Left forelimb (tissue), 1 donor: ENCODE data around the gene ATIC.

ENCODE experiments used
- DNase-seq: peaks from one replicate; pipeline ENCODE4 v3.0.0-alpha.2; 2018; ENCODE audit warnings: low spot score

ATIC gene

DNA sequence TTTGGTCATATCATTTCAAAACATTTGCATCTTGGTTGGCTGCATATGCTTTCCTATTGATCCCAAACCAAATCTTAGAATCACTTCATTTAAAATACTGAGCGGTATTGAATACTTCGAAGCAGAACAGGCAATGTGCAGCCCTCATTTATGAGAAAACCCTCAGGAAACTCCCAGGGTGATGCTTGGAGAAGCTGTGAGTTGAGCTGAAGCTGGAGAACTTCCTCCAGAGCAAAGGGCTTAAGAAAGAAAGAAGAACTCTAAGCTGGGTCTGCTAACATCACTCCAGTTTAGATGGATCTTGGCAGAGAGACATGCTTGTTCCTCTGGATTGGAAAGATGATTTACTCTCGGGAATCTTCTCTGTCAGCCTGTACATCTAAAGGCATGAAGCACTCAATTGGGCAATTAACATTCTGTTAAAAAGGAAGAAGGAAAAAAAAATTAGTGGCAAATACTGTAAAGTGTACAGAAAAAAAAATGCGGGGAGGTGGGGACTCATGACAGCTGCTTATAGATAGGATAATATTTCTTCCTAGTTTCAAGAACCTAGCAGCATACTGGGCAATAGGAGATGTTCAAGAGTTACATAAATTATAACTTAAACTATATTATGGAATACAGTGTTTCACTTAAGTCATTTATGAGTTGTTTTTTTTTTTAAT is 49.5 kb downstream of the ATIC start:
- no peak for DNase-seq

DNA sequence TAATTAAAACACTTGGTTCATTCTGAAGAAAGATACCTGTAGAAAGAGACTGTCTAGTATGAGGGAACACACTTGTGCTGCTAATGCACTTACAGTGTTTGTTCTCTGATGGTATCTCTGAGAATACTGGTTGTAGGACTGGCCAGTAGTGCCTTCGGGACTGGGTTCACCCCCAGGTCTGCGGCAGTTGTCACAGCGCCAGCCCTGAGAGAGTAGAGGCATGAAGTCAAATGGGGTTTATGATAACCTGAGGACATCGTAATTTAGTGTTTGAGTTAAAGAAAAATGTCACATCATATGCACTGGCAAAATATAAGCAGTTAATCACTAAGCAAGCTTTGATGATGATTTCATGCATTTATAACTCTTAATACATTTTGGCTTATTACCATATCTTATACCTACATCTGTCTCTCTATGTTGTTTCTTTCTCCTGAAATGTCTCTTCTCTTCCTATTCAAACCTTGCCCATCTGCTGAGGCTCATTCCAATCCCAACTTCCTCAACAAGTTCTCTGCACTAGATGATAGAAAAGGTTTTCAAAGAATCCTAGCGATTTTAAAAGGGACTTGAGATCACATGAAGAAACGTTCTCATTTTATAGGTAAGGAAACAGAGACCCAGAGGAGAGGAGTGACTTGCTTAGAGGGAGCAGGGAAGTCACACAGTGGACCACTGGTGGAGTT is 50.2 kb downstream of the ATIC start:
- no peak for DNase-seq

DNA sequence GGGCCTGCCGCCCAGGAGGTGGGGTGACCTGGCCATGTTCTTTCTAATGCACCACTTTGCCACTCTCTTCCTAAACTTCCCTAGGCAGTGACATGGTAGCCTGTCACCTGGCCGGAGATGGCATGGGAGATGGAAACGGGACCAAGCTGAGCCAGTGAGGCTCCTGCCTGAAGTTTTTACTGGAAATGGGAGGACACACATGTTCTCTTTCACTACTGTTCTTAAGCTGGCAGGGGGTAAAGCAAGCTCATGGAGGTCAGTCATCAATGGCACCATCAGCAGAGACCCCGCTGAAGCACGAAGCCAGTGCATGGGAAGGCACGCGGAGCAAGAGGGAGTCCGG is 50.7 kb downstream of the ATIC start:
- DNase-seq: no peak

DNA sequence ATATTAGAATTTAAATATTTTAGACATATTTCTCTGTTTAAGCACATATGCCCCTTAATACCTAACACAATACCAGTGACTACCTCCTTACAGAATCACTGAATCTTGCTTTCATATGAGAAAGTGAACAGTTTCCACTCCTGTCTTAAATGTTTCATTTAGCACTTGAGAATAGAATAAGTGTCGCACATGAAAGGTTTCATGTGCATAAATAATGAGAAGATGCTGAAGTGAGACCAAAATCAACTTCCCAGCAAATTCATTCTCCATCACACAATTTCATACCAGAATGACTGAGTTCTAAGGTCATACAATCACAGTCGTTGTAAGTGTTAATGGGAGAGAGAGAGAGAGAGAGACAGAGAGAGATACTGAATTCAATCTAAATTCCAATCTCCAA is 51.2 kb downstream of the ATIC start:
- no peak for DNase-seq

DNA sequence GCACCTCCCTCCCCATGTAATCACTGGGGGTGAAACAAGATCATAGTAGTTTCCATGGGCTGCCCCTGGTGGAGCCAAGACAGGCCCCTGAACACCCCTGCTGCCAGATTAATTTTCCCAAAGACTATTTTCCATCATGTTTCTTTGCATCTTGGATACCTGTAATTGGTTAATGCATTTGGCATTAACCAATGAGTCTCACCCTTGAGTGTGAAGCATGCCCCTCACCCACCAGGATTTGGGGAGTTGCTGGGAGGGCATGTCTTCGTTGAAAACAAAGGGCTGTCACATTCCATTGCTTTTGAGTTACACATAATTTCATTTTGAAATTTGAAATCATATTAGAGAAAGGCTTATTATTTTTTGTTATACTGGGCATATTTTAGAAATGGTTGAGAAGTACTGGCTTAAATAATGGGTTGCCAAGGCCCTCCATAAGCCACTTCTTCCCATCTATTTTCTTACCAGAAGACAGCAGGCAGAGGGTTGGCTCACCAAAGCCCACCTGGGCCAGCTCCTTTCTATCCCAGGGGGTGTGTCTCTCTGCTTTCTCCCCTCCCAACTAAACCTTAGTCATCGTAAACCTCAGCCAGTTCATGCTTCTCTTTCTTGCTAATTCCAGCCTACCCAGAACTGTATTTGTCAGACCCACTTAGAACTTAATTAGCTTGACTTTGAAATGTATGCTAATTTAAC is 51.8 kb downstream of the ATIC start:
- DNase-seq: no peak

DNA sequence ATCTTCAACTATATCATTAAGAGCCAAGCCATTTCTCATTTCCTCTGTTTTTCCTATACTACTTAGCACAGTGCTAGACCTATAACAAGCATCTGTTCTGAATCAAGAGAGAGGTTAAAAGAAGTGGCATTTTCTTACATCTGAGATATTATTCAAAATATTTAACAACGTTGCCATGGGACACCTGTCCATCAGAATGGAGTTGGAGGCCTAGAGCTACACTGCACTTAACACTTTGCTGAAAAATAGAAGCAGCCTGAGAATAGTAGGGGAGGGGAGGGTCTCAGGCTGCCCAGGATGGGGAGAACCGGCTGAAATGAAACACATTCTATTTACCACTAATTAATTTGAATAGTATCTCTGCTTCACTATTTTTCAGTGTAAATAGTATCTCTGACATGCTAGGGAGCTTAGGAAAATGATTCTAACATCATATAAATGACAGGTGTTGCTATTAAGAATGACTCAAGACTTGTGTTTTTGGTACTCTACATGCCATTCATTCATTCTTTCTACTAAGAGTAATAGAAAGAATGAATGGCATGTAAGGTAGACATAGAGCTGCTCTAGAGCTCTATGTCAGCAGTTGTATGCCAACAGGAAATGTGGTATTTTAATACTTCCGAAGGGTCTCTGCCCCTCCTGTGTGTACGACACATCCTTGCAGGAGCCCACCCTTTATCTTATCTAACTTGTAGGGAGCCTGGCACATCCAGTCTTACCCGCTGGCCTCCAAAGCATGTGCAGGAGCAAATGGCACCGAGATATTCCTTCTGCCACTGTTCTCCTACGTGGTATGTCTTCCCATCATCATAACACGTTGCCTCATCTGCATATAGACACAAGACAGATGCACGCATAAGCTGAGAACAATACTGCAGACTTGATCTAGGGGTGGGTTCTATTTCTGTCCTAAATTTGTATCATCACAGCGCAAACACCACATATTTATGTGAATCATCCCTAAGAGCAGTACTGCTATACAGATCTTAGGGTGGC is 52.6 kb downstream of the ATIC start:
- DNase-seq: no peak

DNA sequence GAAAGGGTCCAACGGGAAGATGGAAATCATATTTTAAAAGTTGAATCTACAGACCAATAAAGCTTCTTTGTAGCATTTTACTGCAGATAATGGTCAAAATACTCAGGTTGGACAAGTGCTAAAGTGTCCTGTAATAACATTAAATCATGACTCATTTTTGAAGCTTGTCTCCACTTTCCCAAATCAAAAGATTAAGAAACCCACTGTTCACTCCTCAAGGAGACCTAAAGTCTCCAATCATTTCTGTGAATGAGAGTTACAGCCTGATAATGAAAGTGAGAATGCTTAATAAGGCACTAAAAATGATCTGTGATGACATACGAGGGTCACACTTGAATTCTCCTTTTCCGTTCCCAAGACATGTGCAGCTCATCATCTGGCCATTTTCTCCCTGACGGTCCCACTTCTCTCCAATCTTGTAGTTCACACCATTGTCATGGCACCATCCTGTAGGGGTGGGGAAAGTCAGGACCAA is 53.4 kb downstream of the ATIC start:
- DNase-seq: no peak

DNA sequence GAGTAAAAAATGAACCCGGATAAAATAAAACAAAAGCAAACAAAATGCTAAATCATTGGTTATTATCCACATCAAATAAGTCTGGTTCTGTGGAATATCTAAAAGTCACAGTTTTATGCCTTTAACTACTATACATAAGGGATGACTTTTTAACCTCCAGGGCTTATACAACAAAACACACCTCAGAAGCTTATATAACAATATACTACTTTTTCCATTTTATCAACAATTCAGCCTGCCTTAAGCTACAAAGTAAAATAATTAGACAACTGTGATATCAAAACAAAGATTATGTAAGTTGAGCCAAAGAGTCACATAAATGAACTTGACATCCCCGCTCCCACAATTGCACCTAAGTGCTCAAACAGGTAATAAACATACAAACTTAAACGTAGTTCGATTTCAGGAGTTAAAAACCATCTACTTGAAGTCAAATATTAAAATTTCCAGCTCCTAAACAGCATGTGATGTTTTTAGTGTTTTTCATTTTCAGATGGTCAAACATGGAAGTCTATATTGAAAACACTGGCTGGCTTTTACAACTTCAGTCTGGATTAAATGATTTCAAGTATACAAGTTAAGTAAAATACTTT is 54.7 kb downstream of the ATIC start:
- no peak for DNase-seq

DNA sequence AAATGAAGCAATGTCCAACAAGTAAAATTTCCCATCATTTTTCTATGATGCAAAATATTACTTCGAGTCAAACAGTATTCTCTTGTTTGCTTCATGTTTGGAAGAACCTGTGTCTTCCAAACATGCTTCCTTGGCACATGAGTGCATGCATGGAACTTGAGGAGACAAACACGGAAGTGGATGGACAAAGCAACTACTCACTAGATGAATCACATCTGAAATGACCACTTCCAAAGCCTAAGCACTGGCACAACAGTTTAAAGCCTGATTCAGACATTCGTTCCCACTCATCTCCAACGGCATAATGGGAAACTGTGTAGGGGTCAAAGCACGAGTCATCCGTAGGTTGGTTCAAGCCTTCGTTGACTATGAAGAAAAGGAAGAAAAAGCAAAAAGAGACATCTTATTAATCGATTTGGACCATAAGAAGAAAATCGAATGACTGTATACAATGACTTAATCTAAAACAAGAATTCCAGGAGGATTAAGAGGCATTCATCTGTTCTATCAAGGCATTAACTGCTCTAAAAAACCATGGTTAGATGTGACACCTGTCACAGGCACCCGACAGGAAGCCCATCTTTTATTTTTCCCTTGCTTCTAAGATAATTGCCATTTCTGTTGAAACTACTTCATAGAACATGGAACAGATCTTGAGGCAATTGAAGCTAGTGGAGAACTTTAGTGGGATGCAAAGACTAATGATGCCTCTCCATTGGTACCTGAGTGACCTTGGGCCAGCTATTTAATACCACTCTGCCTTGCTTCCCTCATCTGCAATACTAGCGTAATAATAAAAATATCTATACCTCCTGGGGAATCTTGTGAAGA is 56.0 kb downstream of the ATIC start:
- no peak for DNase-seq

DNA sequence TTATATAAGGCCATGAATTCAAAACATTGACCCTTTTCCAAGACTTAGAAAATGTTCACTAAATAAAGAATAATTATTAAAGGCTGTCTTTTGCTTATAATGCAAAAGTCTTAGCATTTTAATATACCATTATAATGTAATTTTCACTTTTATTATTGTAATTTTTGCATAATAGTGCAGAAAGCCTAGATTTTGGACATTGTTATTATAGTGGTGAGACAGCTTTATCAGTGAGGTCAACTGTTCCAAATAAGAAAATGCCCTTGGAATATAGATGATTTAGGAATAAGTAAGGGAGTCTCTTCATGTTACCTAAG is 56.6 kb downstream of the ATIC start:
- DNase-seq: no peak

DNA sequence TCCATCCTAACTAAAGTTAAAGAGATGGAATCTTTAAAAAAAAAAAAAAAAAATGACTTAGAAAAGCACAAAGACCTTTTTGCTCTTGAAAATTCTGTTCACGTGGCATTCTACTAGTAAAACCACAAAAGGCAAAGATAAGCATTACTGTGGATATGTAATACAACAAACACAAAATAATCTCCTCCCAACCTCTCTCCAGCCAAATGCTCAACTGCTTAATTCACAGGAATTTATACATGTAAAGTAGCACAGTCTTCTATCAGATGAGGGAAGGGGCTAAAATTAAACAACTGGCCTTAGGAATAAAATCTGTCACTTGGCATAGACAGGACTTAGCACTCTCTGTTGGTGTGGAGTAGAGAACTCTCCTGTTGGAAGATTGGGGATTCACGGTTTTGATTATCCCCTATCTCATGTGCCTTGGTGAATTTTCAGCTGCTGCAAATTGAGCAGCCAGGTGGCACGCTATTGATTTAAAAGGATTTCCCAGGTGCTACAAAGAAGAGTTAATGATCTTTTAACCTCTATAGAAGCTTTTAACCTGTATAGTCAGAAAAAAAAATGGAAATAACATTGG is 57.4 kb downstream of the ATIC start:
- no peak for DNase-seq

DNA sequence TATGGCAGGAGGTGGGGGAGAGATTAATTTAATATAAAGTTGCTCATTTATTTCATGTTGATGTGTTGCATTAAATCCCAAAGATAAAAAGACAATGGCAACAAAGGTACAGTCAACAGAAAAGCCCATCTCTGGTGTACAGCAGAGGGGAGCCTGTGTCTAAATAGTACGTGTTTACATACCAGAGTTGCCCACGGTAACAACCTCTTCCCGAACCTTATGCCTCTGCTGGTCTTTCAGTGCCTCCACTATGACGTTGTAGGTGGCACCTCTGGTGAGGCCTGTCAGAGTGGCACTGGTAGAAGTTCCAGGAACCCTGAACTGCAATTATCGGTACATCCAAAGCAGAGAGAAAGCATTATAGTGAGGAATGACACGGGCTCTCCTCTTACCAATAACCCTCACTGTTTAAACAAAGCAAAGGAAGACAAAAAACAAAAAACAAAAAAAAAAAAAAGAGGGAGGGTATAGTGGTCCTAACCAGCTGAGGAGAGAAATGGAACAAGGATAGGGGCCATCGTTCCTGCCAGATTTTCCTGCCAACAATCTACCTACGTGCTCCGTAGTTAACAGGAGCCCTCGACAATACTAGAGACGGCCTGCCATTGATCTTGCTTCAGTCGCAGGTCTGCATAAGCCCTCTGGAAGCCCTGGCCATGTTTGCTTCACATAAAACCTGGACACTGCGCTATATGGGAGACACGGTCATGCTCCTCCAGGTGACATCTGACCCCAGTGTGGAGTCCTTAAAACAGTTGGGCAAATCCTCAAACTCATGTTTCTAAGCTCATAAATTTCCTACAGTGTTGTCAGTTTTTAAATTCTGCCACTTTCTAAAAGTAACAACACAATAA is 58.5 kb downstream of the ATIC start:
- no peak for DNase-seq

DNA sequence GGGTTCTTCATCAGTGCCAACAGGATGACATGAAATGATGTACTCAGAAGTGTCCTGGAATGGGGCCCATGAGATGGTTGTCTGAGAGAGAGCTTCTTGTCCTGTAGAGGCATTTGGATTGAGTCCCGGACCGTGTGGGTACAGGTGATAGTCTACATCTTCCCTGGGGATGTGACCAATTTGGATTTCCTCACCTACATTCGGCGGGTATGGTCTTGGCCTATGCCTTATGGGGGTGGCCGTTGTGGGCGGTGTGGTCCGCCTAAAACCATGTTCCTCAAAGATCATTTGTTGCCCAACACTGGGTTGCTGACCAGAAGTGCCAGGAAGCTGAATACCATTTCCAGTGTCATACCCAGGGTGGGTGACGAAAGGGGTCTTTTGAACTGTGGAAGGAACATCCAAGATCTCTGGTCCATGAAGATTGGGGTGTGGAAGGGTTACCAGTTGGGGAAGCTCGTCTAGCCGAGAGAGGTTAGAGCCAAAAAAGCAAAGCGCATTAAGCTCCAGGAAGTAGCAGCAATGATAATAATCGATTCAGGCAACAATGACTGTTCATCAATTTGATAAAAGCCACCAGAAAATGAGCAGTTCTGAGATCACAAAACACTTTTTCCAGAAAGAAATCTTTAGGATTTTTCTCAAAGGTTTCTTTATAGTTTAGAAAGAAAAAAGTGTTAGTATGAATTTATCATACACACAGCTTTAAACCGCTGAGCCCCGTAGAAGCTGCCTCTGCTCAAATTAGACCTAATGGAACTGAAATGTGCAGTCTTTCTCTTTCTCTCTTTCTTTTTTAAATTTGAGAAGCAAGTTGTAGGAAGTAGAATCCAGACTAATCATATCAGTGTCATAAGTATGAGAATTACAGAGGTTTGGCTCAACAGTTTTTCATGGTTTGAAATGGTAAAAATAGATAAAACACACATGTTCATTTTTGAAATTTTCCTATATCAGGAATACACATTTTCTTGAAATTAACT is 60.3 kb downstream of the ATIC start:
- DNase-seq: no peak

DNA sequence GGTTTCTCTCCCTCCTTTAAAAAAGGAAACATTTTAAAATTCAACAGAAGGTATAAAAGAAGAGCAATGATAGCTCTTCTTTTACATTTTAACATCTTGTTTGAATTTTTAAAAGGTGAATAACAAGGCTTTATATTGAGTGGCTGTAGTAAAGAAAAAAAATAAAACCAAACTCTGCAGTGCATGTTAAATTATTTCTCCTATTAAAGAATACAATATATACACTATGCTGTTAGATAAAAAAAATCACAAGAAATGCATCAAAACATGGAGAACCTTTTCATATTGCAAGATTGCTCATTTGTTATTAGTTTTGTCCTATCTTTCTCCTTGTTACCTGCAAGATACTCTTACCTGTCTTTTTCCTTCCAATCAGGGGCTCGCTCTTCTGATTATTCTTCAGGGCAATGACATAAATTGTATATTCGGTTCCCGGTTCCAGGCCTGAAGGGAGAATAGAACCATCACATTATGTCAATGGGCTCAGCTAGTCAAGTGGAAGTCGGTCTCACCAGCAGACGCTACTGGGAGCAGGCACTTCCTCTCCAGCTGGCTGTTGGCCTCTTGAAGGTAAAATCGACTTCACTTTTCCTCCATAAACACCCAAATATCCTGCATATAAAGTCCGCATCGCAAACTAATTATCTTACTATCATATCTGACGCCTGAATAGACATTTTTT is 61.2 kb downstream of the ATIC start:
- no peak for DNase-seq

DNA sequence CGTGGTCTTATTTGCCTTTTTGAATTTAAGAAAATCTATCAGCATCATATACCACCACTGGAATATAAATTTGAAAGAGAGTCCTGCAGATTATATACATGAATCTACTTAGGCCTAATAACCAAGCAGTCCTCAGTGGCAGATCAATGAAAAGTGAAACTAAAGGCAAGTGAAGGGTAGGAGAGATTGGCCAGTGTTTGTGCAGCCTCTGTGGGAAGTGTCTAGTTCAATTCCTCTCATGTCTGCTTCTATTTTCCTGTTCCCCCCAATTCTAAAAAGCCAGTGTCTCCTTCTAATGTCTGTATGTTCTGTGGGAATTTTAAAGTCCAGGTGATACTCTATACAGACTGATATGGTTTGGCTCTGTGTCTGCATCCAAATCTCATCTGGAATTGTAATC is 62.1 kb downstream of the ATIC start:
- no peak for DNase-seq

DNA sequence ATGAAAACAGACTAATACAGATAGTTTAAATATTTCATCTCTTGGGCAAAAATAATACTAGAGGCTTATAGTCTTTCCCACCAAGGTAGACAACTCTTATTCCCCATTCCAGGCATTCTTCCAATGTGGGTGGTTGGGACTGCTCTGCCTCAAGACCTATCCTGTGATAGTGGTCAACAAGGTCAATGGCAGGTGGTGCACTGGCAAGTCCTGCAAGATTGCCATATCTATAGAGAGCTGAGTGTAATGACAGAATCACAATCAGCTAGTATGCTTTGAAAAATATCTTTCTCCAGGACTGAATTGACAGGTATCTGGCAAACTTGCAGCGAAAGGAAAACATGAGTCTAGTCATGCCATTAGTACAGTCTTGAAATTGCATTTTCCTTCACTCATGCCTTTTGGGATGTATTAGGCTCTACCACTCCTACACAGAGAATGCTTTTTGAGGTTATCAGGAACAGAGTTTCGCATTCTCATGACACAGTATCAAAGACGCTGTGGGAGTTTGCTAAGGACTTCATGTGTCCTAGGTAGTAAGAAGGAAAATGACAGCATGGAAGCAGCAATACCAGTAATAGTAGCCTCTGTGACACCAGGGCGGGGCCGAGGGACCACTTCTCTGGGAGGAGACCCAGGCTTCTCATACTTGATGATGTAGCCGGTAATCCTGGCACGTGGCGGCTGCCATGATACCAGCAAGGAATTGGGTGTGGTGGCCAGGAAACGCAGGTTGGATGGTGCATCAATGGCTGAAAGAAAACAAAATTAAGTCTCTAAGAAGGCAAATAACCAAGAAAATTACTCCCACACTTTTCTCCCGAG is 63.0 kb downstream of the ATIC start:
- no peak for DNase-seq

DNA sequence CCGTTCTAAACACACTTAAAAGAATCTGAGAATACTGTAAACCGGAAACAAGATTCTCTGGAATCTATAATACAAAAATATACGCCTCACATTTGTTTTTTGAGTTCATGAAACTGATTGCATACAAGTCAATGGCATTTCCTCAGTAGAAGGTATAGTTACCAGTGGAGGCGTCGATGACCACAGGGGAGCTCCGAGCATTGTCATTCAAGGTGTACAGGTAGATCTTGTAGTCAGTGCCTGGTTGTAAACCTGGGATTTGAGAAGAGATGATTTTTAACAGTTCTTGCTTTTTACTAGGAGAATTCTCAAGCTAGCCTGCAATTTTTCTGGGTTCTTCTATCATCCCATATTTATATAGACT is 63.6 kb downstream of the ATIC start:
- no peak for DNase-seq
